Caco-2 (cell line): Measurements from ENCODE around the gene AMH. TPM values are rescaled to one million over a fixed set of nuclear protein-coding genes. Genes with fewer than 3 reads are reported as not detected.

Experiments
- BruUV-seq: library from RNA; stranded (reverse); fragments of 400-500 nt; replicated peaks from 2 replicates; lab custom pipeline; 2021; lab: Mats Ljungman, UMichigan
- CTCF ChIA-PET: fragments of 300-600 bp; sonication (Branson Sonifier 250); formaldehyde crosslinking; loops from one replicate; lab custom pipeline; 2022; ENCODE audit warnings: antibody characterized with exemption; lab: Charles Lee
- POLR2A ChIA-PET: fragments of 300-600 bp; sonication (Branson Sonifier 250); formaldehyde crosslinking; loops from one replicate; lab custom pipeline; 2022; ENCODE audit warnings: antibody characterized with exemption; lab: Charles Lee
- DNase-seq, 2 experiments: peaks; one replicate each; pipeline versions ENCODE4 v3.0.0 to v3.0.0-alpha.2; 2020 to 2022
- H3K27me3 ChIP-seq: replicated peaks from 2 replicates; pipeline ENCODE4 v1.6.0; 2011; ENCODE audit warnings: low read length; ENCODE audit not compliant: control insufficient read depth, insufficient read depth
- H3K36me3 ChIP-seq: 2 replicates; pipeline ENCODE4 v1.5.1; 2011; ENCODE audit warnings: low read length; ENCODE audit not compliant: control insufficient read depth, insufficient read depth
- H3K4me1 ChIP-seq: fragments of 250-450 bp; sonication (Bioruptor Pico); 2 replicates; pipeline ENCODE4 v1.5.1; 2020; ENCODE audit warnings: mild to moderate bottlenecking
- H3K4me3 ChIP-seq: 2 replicates; pipeline ENCODE4 v1.5.1; 2011; ENCODE audit warnings: low read depth, mild to moderate bottlenecking, control low read depth, low read length
- H3K9me3 ChIP-seq: fragments of 250-450 bp; sonication (Bioruptor Pico); 2 replicates; pipeline ENCODE4 v1.5.1; 2020; ENCODE audit warnings: mild to moderate bottlenecking, moderate library complexity
- H3K27ac Mint-ChIP-seq: one replicate; pipeline ENCODE4 v1.8.0; 2022; ENCODE audit warnings: mixed read lengths; ENCODE audit not compliant: unreplicated experiment
- H3K27me3 Mint-ChIP-seq: one replicate; pipeline ENCODE4 v1.8.0; 2022; ENCODE audit warnings: mixed read lengths; ENCODE audit not compliant: insufficient read depth, unreplicated experiment
- H3K36me3 Mint-ChIP-seq: one replicate; pipeline ENCODE4 v1.8.0; 2022; ENCODE audit warnings: mild to moderate bottlenecking, mixed read lengths; ENCODE audit not compliant: insufficient read depth, unreplicated experiment
- H3K4me1 Mint-ChIP-seq: one replicate; pipeline ENCODE4 v1.8.0; 2022; ENCODE audit warnings: low read depth, mixed read lengths; ENCODE audit not compliant: unreplicated experiment
- H3K4me3 Mint-ChIP-seq: one replicate; pipeline ENCODE4 v1.8.0; 2022; ENCODE audit warnings: mild to moderate bottlenecking, moderate library complexity, mixed read lengths; ENCODE audit not compliant: unreplicated experiment
- H3K9me3 Mint-ChIP-seq: one replicate; pipeline ENCODE4 v1.8.0; 2022; ENCODE audit warnings: mixed read lengths; ENCODE audit not compliant: unreplicated experiment
- intact Hi-C: fragments of 100-400 bp; cut with micrococcal nuclease; formaldehyde crosslinking; loops from one replicate; pipeline ENCODE4 v1.10.0; 2022; ENCODE audit not compliant: unreplicated experiment
- total RNA-seq: library from RNA; stranded (reverse); gene quantifications from 2 replicates; pipeline ENCODE4 v1.2.3, GENCODE V29; 2022
- TF ChIP-seq, protein P1 (sequence below), 2 experiments: fragments of 200-600 bp in 1 of 2; IDR thresholded peaks; 1 replicate in 1 of 2; 2 replicates in 1 of 2; pipeline versions ENCODE4 v1.5.1 to v1.8.0; 2011 to 2022; ENCODE audit warnings: antibody characterized with exemption in 1 of 2, control low read depth in 1 of 2, inconsistent platforms in 1 of 2, low read depth in 1 of 2, low read length in 1 of 2, mild to moderate bottlenecking in 1 of 2, moderate library complexity in 1 of 2; ENCODE audit not compliant: insufficient read depth in 1 of 2, severe bottlenecking in 1 of 2, unreplicated experiment in 1 of 2

The AMH gene
- total RNA-seq, 1 experiment from 2014 or later = 19.4 TPM

GRCh38 chr19:2237051-2237868, 11.9 kb upstream of the AMH start:
- TSS peak; percentile 43 for BruUV-seq
- Mint-ChIP-seq H3K27me3 (no peaks in the 10 kb centered on the region), H3K4me1 (peaks cover 19% of the 10 kb centered on the region), H3K27ac (peak overlapping the region; percentile 94), H3K9me3 (no peaks in the 10 kb centered on the region), H3K36me3 (peaks cover 82% of the 10 kb centered on the region), H3K4me3 (peak overlapping the region; percentile 84)
- POLR2A ChIA-PET = interaction anchor here (1.0 kb wide), 1 partner anchor 68 kb away, joined by 7 read pairs; no protein-coding TSS in a partner anchor
- peak overlapping the region; percentile 65 for H3K4me3 ChIP-seq
- no peaks in the 10 kb centered on the region for H3K27me3 ChIP-seq
- peaks cover 34% of the 10 kb centered on the region for H3K4me1 ChIP-seq
- no peak for DNase-seq
- TF ChIP-seq, protein P1, sequence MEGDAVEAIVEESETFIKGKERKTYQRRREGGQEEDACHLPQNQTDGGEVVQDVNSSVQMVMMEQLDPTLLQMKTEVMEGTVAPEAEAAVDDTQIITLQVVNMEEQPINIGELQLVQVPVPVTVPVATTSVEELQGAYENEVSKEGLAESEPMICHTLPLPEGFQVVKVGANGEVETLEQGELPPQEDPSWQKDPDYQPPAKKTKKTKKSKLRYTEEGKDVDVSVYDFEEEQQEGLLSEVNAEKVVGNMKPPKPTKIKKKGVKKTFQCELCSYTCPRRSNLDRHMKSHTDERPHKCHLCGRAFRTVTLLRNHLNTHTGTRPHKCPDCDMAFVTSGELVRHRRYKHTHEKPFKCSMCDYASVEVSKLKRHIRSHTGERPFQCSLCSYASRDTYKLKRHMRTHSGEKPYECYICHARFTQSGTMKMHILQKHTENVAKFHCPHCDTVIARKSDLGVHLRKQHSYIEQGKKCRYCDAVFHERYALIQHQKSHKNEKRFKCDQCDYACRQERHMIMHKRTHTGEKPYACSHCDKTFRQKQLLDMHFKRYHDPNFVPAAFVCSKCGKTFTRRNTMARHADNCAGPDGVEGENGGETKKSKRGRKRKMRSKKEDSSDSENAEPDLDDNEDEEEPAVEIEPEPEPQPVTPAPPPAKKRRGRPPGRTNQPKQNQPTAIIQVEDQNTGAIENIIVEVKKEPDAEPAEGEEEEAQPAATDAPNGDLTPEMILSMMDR (IDR thresholded peaks at IDR 0.05; ENCODE audit: insufficient read depth in 1 of 2, low read depth in 1 of 2, low read length in 1 of 2, severe bottlenecking in 1 of 2, unreplicated experiment in 1 of 2) = no peak
- intact Hi-C loops = loop anchor here (2.0 to 5.0 kb wide), 3 partner anchors 32 to 80 kb away; no protein-coding TSS in a partner anchor
- CTCF ChIA-PET = interaction anchor here (0.6 kb wide), 1 partner anchor 216 kb away, joined by 3 read pairs; no protein-coding TSS in a partner anchor
- no peaks in the 10 kb centered on the region for H3K9me3 ChIP-seq
- H3K36me3 ChIP-seq = no peaks in the 10 kb centered on the region

- Histone ChIP-seq H3K4me3 (peak overlapping the region; percentile 65), H3K27me3 (no peaks in the 10 kb centered on the region), H3K36me3 (no peaks in the 10 kb centered on the region), H3K9me3 (no peaks in the 10 kb centered on the region), H3K4me1 (peaks cover 37% of the 10 kb centered on the region)
- intact Hi-C loops = loop anchor here (2.0 to 5.0 kb wide), 3 partner anchors 31 to 81 kb away; no protein-coding TSS in a partner anchor
- no peaks in the 10 kb centered on the region for H3K9me3 Mint-ChIP-seq
- peaks cover 82% of the 10 kb centered on the region for H3K36me3 Mint-ChIP-seq
- H3K4me1 Mint-ChIP-seq = peaks cover 23% of the 10 kb centered on the region
- H3K4me3 Mint-ChIP-seq = peak overlapping the region; percentile 84
- TF ChIP-seq, protein P1 (IDR thresholded peaks at IDR 0.05; ENCODE audit: insufficient read depth in 1 of 2, low read depth in 1 of 2, low read length in 1 of 2, severe bottlenecking in 1 of 2, unreplicated experiment in 1 of 2) = no peak
- ChIA-PET CTCF (no interaction called here), POLR2A (interaction anchor here (1.0 kb wide), 1 partner anchor 69 kb away, joined by 7 read pairs; no protein-coding TSS in a partner anchor)
- H3K27ac Mint-ChIP-seq = peak overlapping the region; percentile 94
- no peak for DNase-seq
- BruUV-seq = no TSS peak
- H3K27me3 Mint-ChIP-seq = no peaks in the 10 kb centered on the region
Observed at GRCh38 chr19:2237869-2238153, 11.3 kb upstream of the AMH start.

- H3K36me3 Mint-ChIP-seq = peaks cover 80% of the 10 kb centered on the region
- peaks cover under 1% of the 10 kb centered on the region; the same call in 1 of the 2 replicates for H3K36me3 ChIP-seq
- CTCF ChIA-PET = interaction anchor here (1.0 kb wide), 1 partner anchor 24 kb away, joined by 8 read pairs; no protein-coding TSS in a partner anchor
- no peaks in the 10 kb centered on the region for H3K27me3 ChIP-seq
- TF ChIP-seq, protein P1 (IDR thresholded peaks at IDR 0.05; ENCODE audit: insufficient read depth in 1 of 2, low read depth in 1 of 2, low read length in 1 of 2, severe bottlenecking in 1 of 2, unreplicated experiment in 1 of 2) = no peak
- DNase-seq = no peak
- H3K4me3 Mint-ChIP-seq = peak overlapping the region; percentile 51
- H3K9me3 Mint-ChIP-seq = no peaks in the 10 kb centered on the region
- H3K4me1 Mint-ChIP-seq = peaks cover 23% of the 10 kb centered on the region
- H3K4me1 ChIP-seq = peaks cover 37% of the 10 kb centered on the region
- H3K9me3 ChIP-seq = no peaks in the 10 kb centered on the region
- POLR2A ChIA-PET = interaction anchor here (0.6 kb wide), 1 partner anchor 153 kb away, joined by 4 read pairs; no protein-coding TSS in a partner anchor
- no peak overlapping the region for H3K4me3 ChIP-seq
- intact Hi-C loops = loop anchor here (5.0 kb wide), 1 partner anchor 78 kb away; no protein-coding TSS in a partner anchor
- no peaks in the 10 kb centered on the region for H3K27me3 Mint-ChIP-seq
- peak overlapping the region; percentile 79 for H3K27ac Mint-ChIP-seq
- BruUV-seq = no TSS peak
Observed at GRCh38 chr19:2239173-2239572, 9.9 kb upstream of the AMH start.
